ENCODE measurements around the gene CIAO3.

- no peak for TF ChIP-seq POLR2AphosphoS5 (IDR thresholded peaks at IDR 0.05)
- TF ChIP-seq, protein P1, sequence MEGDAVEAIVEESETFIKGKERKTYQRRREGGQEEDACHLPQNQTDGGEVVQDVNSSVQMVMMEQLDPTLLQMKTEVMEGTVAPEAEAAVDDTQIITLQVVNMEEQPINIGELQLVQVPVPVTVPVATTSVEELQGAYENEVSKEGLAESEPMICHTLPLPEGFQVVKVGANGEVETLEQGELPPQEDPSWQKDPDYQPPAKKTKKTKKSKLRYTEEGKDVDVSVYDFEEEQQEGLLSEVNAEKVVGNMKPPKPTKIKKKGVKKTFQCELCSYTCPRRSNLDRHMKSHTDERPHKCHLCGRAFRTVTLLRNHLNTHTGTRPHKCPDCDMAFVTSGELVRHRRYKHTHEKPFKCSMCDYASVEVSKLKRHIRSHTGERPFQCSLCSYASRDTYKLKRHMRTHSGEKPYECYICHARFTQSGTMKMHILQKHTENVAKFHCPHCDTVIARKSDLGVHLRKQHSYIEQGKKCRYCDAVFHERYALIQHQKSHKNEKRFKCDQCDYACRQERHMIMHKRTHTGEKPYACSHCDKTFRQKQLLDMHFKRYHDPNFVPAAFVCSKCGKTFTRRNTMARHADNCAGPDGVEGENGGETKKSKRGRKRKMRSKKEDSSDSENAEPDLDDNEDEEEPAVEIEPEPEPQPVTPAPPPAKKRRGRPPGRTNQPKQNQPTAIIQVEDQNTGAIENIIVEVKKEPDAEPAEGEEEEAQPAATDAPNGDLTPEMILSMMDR (IDR thresholded peaks at IDR 0.05) = no peak
- no peak for TF ChIP-seq POLR2A (IDR thresholded peaks at IDR 0.05)
- no peak for TF ChIP-seq EP300 (IDR thresholded peaks at IDR 0.05)
Measured at GRCh38 chr16:718389-718788, 22.4 kb downstream of the CIAO3 start.

All from suprapubic skin (tissue), 4 donors.